Spleen (tissue), 11 donors: ENCODE measurements around the gene SSPN. TPM values are rescaled to one million over a fixed set of nuclear protein-coding genes. Genes with fewer than 3 reads are reported as not detected.

Source experiments
- DNase-seq: peaks from one replicate; pipeline ENCODE4 v3.0.0-alpha.2; 2020
- H3K27ac ChIP-seq, 8 donors: fragments of 200-600 bp; sonication (generic) in 7 of 8; 1 replicate in 4 of 8; 2 replicates in 4 of 8; pipeline versions ENCODE4 v1.5.0 to v1.8.0; 2016 to 2021; ENCODE audit warnings: inconsistent platforms in 4 of 8, mild to moderate bottlenecking in 4 of 8, moderate library complexity in 1 of 8
- H3K27me3 ChIP-seq, 7 donors: fragments of 200-600 bp; sonication (generic) in 6 of 7; replicated peaks in 1 of 7; 1 replicate in 4 of 7; 2 replicates in 3 of 7; pipeline versions ENCODE4 v1.5.0 to v1.8.0; 2016 to 2021; ENCODE audit warnings: inconsistent platforms in 3 of 7, mild to moderate bottlenecking in 1 of 7
- H3K36me3 ChIP-seq, 6 donors: fragments of 200-600 bp; sonication (generic) in 5 of 6; 1 replicate in 4 of 6; 2 replicates in 2 of 6; pipeline versions ENCODE4 v1.5.0 to v1.8.0; 2016 to 2021; ENCODE audit warnings: inconsistent platforms in 2 of 6
- H3K4me1 ChIP-seq, 6 donors: fragments of 200-600 bp; sonication (generic) in 5 of 6; 1 replicate in 3 of 6; 2 replicates in 3 of 6; pipeline versions ENCODE4 v1.5.0 to v1.8.0; 2016 to 2021; ENCODE audit warnings: inconsistent platforms in 3 of 6
- H3K4me3 ChIP-seq, 8 donors: fragments of 200-600 bp; sonication (generic) in 7 of 8; 1 replicate in 4 of 8; 2 replicates in 4 of 8; pipeline versions ENCODE4 v1.5.0 to v1.8.0; 2016 to 2021; ENCODE audit warnings: inconsistent platforms in 4 of 8, mild to moderate bottlenecking in 4 of 8, moderate library complexity in 2 of 8
- H3K9me3 ChIP-seq, 8 donors: fragments of 200-600 bp; sonication (generic) in 7 of 8; 1 replicate in 4 of 8; 2 replicates in 4 of 8; pipeline versions ENCODE4 v1.5.0 to v1.8.0; 2016 to 2021; ENCODE audit warnings: inconsistent platforms in 4 of 8
- POLR2A ChIP-seq, 3 donors: fragments of 450-650 bp; IDR thresholded peaks; one replicate each; pipeline ENCODE4 v1.5.1; 2017; ENCODE audit warnings: antibody characterized with exemption in 3 of 3, mild to moderate bottlenecking in 1 of 3
- POLR2AphosphoS5 ChIP-seq, 3 donors: sonication (generic); formaldehyde crosslinking; IDR thresholded peaks; one replicate each; pipeline ENCODE4 v1.5.1; 2017; ENCODE audit warnings: antibody characterized with exemption in 3 of 3
- WGBS, 5 donors: extraction: QIAGEN DNeasy Blood & Tissue Kit in 3 of 5; methylation state at CpG; one replicate each; pipeline versions ENCODE4 v1.1.5 to v1.1.7; 2013 to 2018; 5-methylcytosine and 5-hydroxymethylcytosine counted together
- intact Hi-C: fragments of 100-400 bp; cut with DNase I; formaldehyde crosslinking; loops from one replicate; pipeline ENCODE4 v1.15.0; 2023; ENCODE audit warnings: low total_unique reads
- polyA plus RNA-seq, 3 donors: library from polyadenylated mRNA; stranded (reverse); fragments of 200-250 nt; gene quantifications; one replicate each; pipeline ENCODE4 v1.2.1, GENCODE V29; 2013
- total RNA-seq, 7 donors: library from RNA; depleted of rRNA in 3 of 7; stranded (reverse); fragments of >200 nt in 3 of 7; fragmentation: NEBNext Ultra II Directional in 4 of 7; extraction: Animal tissue kit (Norgen Biotek cat#: 25700) in 4 of 7; gene quantifications; one replicate each; pipeline versions ENCODE4 v1.1.0 to v1.2.1, GENCODE V29; 2016 to 2021
- TF ChIP-seq, protein P1 (sequence below), 11 experiments: fragments of 200-600 bp in 7 of 11; fragments of 450-650 bp in 4 of 11; sonication (generic) in 4 of 11; IDR thresholded peaks in 8 of 11; conservative IDR thresholded peaks in 3 of 11; 1 replicate in 7 of 11; 2 replicates in 4 of 11; pipeline versions ENCODE4 v1.4.0 to v1.8.0; 2016 to 2021; ENCODE audit warnings: antibody characterized with exemption in 11 of 11, inconsistent platforms in 4 of 11, mild to moderate bottlenecking in 1 of 11
- donor health status: healthy with polysubstance abuse.
- donor health status: DM: no; HTN: no; CAD: no; lungs with moderate emphysema.
- donor health status: DM: no; HTN: no; CAD: no.
- donor health status: Bipolar disorder and iron deficiency.
- donor health status: healthy.
- donor health status: DM: no; HTN: no; CAD: no.
- donor health status: DM: yes; HTN: yes; CAD: no.

The SSPN gene
- total and polyA plus RNA-seq, 10 donors, result 2.7 to 46.6 (median 10.6) TPM

DNA sequence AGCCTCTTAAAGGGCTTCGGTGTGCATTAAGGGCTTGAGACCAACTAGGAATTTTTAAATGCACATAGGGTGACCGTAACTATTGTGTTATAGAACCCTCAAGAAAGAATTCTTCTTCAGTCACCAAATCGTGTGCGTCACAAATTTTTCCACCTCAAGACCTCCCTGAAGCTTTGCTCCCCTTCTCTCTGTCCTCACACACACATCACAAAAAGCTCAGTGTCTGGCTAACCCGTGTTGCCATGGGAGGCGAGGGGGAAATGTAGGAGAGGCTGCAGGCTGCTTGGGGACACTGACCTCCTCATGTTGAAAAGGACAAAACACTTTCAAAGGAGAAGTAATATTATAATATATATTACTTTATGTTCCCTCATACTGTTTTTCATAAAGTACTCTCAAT, 10.6 kb downstream of the SSPN start:
- no peaks in the 10 kb centered on the region for H3K9me3 ChIP-seq
- no peak overlapping the region for H3K4me3 ChIP-seq
- no peaks in the 10 kb centered on the region for H3K36me3 ChIP-seq
- intact Hi-C loops, result no loop called here
- TF ChIP-seq POLR2A (IDR thresholded peaks at IDR 0.05) (no peak), POLR2AphosphoS5 (IDR thresholded peaks at IDR 0.05) (no peak)
- TF ChIP-seq, protein P1, sequence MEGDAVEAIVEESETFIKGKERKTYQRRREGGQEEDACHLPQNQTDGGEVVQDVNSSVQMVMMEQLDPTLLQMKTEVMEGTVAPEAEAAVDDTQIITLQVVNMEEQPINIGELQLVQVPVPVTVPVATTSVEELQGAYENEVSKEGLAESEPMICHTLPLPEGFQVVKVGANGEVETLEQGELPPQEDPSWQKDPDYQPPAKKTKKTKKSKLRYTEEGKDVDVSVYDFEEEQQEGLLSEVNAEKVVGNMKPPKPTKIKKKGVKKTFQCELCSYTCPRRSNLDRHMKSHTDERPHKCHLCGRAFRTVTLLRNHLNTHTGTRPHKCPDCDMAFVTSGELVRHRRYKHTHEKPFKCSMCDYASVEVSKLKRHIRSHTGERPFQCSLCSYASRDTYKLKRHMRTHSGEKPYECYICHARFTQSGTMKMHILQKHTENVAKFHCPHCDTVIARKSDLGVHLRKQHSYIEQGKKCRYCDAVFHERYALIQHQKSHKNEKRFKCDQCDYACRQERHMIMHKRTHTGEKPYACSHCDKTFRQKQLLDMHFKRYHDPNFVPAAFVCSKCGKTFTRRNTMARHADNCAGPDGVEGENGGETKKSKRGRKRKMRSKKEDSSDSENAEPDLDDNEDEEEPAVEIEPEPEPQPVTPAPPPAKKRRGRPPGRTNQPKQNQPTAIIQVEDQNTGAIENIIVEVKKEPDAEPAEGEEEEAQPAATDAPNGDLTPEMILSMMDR (IDR thresholded peaks at IDR 0.05 in 8 of 11, conservative IDR thresholded peaks at IDR 0.05 in 3 of 11), result no peak
- H3K4me1 ChIP-seq, result no peaks in the 10 kb centered on the region
- H3K27me3 ChIP-seq, result no peaks in the 10 kb centered on the region
- no peak overlapping the region for H3K27ac ChIP-seq
- no peak for DNase-seq
- 70 to 94% (median 91%) methylated on average over 6 of the region's 6 CpGs for WGBS, 5 donors

DNA sequence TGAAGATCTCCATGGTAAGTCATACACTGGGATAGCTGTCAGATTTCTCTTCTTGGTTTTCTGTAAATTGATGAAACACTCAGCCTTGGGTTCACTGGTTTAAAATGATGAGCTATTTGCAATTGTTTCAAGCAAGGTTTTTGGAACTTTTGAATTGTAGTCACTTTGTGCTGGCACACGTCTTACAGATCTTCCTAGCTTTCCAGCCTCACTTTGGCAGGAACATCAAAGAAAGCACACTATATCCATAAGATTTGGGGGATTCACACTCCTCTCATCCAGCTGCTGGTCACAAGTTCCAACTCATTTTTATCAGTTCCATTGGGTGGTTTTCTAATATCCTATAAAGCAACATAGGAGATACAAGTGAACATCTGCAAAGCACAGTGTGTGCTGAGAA, 16.0 kb downstream of the SSPN start:
- TF ChIP-seq POLR2A (IDR thresholded peaks at IDR 0.05), result no peak
- TF ChIP-seq, protein P1 (IDR thresholded peaks at IDR 0.05 in 8 of 11, conservative IDR thresholded peaks at IDR 0.05 in 3 of 11), result no peak
- no peak for TF ChIP-seq POLR2AphosphoS5 (IDR thresholded peaks at IDR 0.05)
- Histone ChIP-seq H3K27me3 (no peaks in the 10 kb centered on the region), H3K4me3 (no peak overlapping the region), H3K27ac (no peak overlapping the region), H3K4me1 (no peaks in the 10 kb centered on the region), H3K9me3 (peaks cover 0 to 3% (median 0%) of the 10 kb centered on the region in 8 donors), H3K36me3 (no peaks in the 10 kb centered on the region)
- intact Hi-C loops, result no loop called here
- WGBS, 5 donors, result 85 to 98% (median 90%) methylated on average over 1 of the region's 1 CpG
- no peak for DNase-seq

- Histone ChIP-seq H3K4me3 (no peak overlapping the region), H3K27me3 (no peaks in the 10 kb centered on the region), H3K4me1 (no peaks in the 10 kb centered on the region), H3K9me3 (peaks cover 0 to 3% (median 0%) of the 10 kb centered on the region in 8 donors), H3K27ac (no peak overlapping the region), H3K36me3 (no peaks in the 10 kb centered on the region)
- TF ChIP-seq POLR2AphosphoS5 (IDR thresholded peaks at IDR 0.05) (no peak), POLR2A (IDR thresholded peaks at IDR 0.05) (no peak)
- TF ChIP-seq, protein P1 (IDR thresholded peaks at IDR 0.05 in 8 of 11, conservative IDR thresholded peaks at IDR 0.05 in 3 of 11), result no peak
- no peak for DNase-seq
- intact Hi-C loops, result no loop called here
- 55 to 85% (median 72%) methylated on average over 5 of the region's 5 CpGs for WGBS, 5 donors
Observed at GRCh38 chr12:26212396-26212795, 17.0 kb downstream of the SSPN start.

- TF ChIP-seq POLR2AphosphoS5 (IDR thresholded peaks at IDR 0.05), result no peak
- TF ChIP-seq POLR2A (IDR thresholded peaks at IDR 0.05), result no peak
- 90 to 98% (median 95%) methylated on average over 2 of the region's 2 CpGs for WGBS, 5 donors
- H3K27ac ChIP-seq, result no peak overlapping the region
- no peak overlapping the region for H3K4me3 ChIP-seq
- H3K27me3 ChIP-seq, result no peaks in the 10 kb centered on the region
- peaks cover 0 to 3% (median 0%) of the 10 kb centered on the region in 8 donors for H3K9me3 ChIP-seq
- DNase-seq, result no peak
- H3K4me1 ChIP-seq, result no peaks in the 10 kb centered on the region
- intact Hi-C loops, result no loop called here
- H3K36me3 ChIP-seq, result no peaks in the 10 kb centered on the region
Observed at GRCh38 chr12:26212988-26213387, 17.6 kb downstream of the SSPN start.

DNA sequence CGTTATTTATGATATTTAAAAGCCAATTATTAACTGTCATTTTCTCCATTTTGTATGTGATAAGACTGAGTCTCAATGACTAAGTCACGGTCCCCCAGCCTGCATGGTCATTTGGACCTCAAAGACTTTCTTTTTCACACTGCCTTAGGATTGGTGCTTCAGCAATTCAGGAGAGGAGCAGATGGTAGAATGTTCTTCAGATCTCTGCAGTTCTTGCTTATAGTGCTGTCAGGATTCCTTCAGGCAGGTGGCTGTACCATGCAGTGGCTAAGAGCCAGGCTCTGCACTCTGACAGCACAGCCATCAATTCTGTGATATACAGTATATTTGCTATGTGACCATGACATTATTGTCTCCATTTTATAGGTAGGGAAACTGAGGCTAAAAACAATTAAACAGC, 18.7 kb downstream of the SSPN start:
- H3K36me3 ChIP-seq, result no peaks in the 10 kb centered on the region
- no peaks in the 10 kb centered on the region for H3K4me1 ChIP-seq
- no peak overlapping the region for H3K27ac ChIP-seq
- no peaks in the 10 kb centered on the region for H3K27me3 ChIP-seq
- intact Hi-C loops, result no loop called here
- no peak for DNase-seq
- 79 to 90% (median 82%) methylated on average over 2 of the region's 2 CpGs for WGBS, 5 donors
- TF ChIP-seq POLR2AphosphoS5 (IDR thresholded peaks at IDR 0.05) (no peak), POLR2A (IDR thresholded peaks at IDR 0.05) (no peak)
- TF ChIP-seq, protein P1 (IDR thresholded peaks at IDR 0.05 in 8 of 11, conservative IDR thresholded peaks at IDR 0.05 in 3 of 11), result no peak
- H3K4me3 ChIP-seq, result no peak overlapping the region
- peaks cover 0 to 3% (median 0%) of the 10 kb centered on the region in 8 donors for H3K9me3 ChIP-seq
